HepG2 (cell line): ENCODE results near the gene CAMKMT.

Source experiments
- CSRNP2 ChIP-seq: sonication (generic); formaldehyde crosslinking; conservative IDR thresholded peaks from 2 replicates; pipeline ENCODE4 v1.8.0; 2022; ENCODE audit warnings: low read depth, missing genetic modification reagents
- CTCF ChIP-seq: sonication (generic); formaldehyde crosslinking; IDR thresholded peaks from 2 replicates; pipeline ENCODE4 v1.5.0; 2020; ENCODE audit warnings: mild to moderate bottlenecking, missing genetic modification reagents, moderate library complexity
- DPF2 ChIP-seq: sonication (generic); formaldehyde crosslinking; IDR thresholded peaks from 2 replicates; pipeline ENCODE4 v1.4.0; 2020; ENCODE audit warnings: mild to moderate bottlenecking, low read depth, missing genetic modification reagents, borderline replicate concordance
- MNT ChIP-seq: fragments of 450-650 bp; IDR thresholded peaks from 2 replicates; pipeline ENCODE4 v1.6.1; 2016
- REST ChIP-seq, 2 experiments: IDR thresholded peaks; 2 replicates each; pipeline ENCODE4 v1.6.1; 2011 to 2012; ENCODE audit warnings: low read length in 2 of 2, borderline replicate concordance in 1 of 2, low read depth in 1 of 2, mild to moderate bottlenecking in 1 of 2, moderate library complexity in 1 of 2
- TBP ChIP-seq: sonication (generic); formaldehyde crosslinking; IDR thresholded peaks from 2 replicates; pipeline ENCODE4 v1.5.0; 2020; ENCODE audit warnings: missing genetic modification reagents
- TCF7L2 ChIP-seq: IDR thresholded peaks from 2 replicates; pipeline ENCODE4 v1.6.1; 2011; ENCODE audit warnings: mild to moderate bottlenecking, low read depth, low read length, moderate library complexity
- ZBTB1 ChIP-seq: sonication (generic); formaldehyde crosslinking; IDR thresholded peaks from 2 replicates; pipeline ENCODE4 v1.4.0; 2020; ENCODE audit warnings: missing genetic modification reagents, borderline replicate concordance
- ZNF407 ChIP-seq: sonication (generic); formaldehyde crosslinking; IDR thresholded peaks from one replicate; pipeline ENCODE4 v1.5.1; 2020; ENCODE audit warnings: mild to moderate bottlenecking, missing genetic modification reagents; ENCODE audit errors: not compliant biosample characterization
- ZNF775 ChIP-seq: sonication (generic); formaldehyde crosslinking; IDR thresholded peaks from 2 replicates; pipeline ENCODE4 v1.4.0; 2020; ENCODE audit warnings: missing genetic modification reagents, mild to moderate bottlenecking, moderate library complexity, borderline replicate concordance

- no peak for TF ChIP-seq ZBTB1 (CRISPR knock-in tag)
- no peak for TF ChIP-seq MNT
- TF ChIP-seq TCF7L2 = no peak
- no peak for TF ChIP-seq REST (IDR thresholded peaks at IDR 0.05; ENCODE audit: borderline replicate concordance in 1 of 2, low read depth in 1 of 2, low read length in 2 of 2)
- TF ChIP-seq DPF2 (CRISPR knock-in tag) = no peak
- no peak for TF ChIP-seq ZNF407 (CRISPR knock-in tag)
- no peak for TF ChIP-seq CTCF (CRISPR knock-in tag)
- no peak for TF ChIP-seq ZNF775 (CRISPR knock-in tag)
- TF ChIP-seq TBP (CRISPR knock-in tag) = no peak
- TF ChIP-seq CSRNP2 (CRISPR knock-in tag) = no peak
Observed at GRCh38 chr2:44420725-44421124, 59.0 kb downstream of the CAMKMT start.
